GM06990 (cell line): ENCODE measurements around the gene PTN.

ENCODE experiments used
- DNase-seq: peaks from one replicate; pipeline ENCODE4 v3.0.0-alpha.2; 2011; ENCODE audit not compliant: insufficient read length; ENCODE audit errors: extremely low read depth
- H3K27me3 ChIP-seq: replicated peaks from 2 replicates; pipeline ENCODE4 v1.6.0; 2011; ENCODE audit warnings: low read length; ENCODE audit not compliant: control insufficient read depth, insufficient read depth
- H3K36me3 ChIP-seq: 2 replicates; pipeline ENCODE4 v1.5.1; 2011; ENCODE audit warnings: low read length; ENCODE audit not compliant: control insufficient read depth, insufficient read depth
- H3K4me3 ChIP-seq: replicated peaks from 2 replicates; pipeline ENCODE4 v1.5.1; 2011; ENCODE audit warnings: low read depth, mild to moderate bottlenecking, control low read depth, low read length
- TF ChIP-seq, protein P1 (sequence below): IDR thresholded peaks from 2 replicates; pipeline ENCODE4 v1.5.1; 2011; ENCODE audit warnings: low read length, control low read depth, mild to moderate bottlenecking, inconsistent platforms; ENCODE audit not compliant: insufficient read depth, poor library complexity, severe bottlenecking

PTN gene

DNA sequence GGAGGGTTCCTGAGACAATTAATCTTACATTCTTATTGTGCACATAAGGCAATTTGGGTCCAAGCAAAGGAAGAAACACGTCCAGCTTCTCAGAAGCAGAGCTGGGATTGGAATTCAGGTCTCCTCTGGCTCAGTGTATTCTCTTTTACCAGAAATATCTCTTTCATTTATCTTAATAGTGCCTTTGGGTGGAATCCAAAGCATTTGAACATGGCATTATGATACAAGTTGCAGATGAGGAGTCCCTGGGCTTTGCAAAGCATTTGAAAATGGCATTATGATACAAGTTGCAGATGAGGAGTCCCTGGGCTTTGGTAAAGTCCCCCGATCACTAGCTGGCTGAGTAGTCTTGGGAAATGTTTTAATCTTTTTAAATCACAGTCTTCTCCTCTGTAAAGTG is 30.0 kb upstream of the PTN start:
- TF ChIP-seq, protein P1, sequence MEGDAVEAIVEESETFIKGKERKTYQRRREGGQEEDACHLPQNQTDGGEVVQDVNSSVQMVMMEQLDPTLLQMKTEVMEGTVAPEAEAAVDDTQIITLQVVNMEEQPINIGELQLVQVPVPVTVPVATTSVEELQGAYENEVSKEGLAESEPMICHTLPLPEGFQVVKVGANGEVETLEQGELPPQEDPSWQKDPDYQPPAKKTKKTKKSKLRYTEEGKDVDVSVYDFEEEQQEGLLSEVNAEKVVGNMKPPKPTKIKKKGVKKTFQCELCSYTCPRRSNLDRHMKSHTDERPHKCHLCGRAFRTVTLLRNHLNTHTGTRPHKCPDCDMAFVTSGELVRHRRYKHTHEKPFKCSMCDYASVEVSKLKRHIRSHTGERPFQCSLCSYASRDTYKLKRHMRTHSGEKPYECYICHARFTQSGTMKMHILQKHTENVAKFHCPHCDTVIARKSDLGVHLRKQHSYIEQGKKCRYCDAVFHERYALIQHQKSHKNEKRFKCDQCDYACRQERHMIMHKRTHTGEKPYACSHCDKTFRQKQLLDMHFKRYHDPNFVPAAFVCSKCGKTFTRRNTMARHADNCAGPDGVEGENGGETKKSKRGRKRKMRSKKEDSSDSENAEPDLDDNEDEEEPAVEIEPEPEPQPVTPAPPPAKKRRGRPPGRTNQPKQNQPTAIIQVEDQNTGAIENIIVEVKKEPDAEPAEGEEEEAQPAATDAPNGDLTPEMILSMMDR, result no peak
- Histone ChIP-seq H3K36me3 (no peaks in the 10 kb centered on the region), H3K4me3 (no peak overlapping the region), H3K27me3 (no peaks in the 10 kb centered on the region)
- no peak for DNase-seq

DNA sequence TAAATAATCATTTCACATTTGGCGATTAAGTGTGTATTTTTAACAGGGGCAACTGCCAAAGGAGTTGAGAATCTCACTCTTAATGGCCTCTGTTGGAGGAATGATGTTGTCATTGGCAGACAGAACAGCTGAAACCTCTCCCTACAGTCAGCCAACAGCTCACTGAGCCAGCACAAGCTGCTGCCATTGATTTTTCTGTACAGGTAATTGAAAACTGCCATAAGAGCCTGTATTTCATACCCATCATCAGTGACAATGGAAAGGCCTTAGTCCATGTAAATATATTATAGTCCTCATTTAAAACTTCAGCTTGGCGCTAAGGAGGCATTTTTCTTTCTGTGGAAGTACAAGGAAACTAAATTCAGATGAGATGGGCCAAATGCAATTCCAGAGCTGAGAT is 28.1 kb upstream of the PTN start:
- Histone ChIP-seq H3K36me3 (no peaks in the 10 kb centered on the region), H3K27me3 (no peaks in the 10 kb centered on the region), H3K4me3 (no peak overlapping the region)
- TF ChIP-seq, protein P1, result no peak
- no peak for DNase-seq

DNA sequence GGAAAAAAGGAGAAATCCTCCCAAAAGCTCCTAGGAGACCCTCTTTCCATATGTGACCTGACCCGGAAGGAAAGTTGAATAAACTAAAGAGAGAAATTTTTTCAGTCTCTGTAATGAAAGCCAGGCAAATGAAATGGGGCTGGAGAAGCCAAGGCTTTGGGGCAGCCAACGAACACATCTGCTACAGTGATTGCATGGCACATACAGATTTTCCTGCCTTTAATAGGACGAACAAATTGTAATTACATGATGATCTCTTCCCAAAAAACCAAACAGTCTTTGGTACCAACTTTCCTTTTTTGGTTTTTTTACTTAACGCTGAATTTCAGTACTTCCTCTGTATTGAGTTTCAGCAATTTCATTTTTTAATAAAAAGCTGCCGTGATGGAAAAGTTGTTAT is 23.5 kb upstream of the PTN start:
- Histone ChIP-seq H3K27me3 (no peaks in the 10 kb centered on the region), H3K36me3 (no peaks in the 10 kb centered on the region), H3K4me3 (no peak overlapping the region)
- TF ChIP-seq, protein P1, result no peak
- no peak for DNase-seq

DNA sequence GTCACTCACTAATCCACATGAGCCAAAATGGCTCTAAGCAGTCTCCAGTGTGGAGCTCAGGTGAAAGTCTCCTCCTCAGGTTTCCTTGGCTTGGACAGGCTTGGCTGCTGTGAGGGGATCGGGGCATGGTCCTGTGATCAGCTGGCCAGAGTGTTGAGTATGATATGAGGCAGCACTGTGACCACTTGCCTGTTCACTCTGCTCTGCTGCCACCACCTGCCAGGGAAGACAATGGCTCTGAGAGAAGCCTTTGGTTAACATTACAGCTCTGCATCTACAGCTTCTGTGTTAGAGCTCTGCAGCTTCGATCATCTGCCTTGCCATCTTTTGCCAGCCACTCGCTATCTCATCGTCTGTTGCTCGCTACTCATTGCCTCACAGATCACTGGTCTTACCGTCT is 20.1 kb upstream of the PTN start:
- no peaks in the 10 kb centered on the region for H3K36me3 ChIP-seq
- TF ChIP-seq, protein P1, result no peak
- no peaks in the 10 kb centered on the region for H3K27me3 ChIP-seq
- H3K4me3 ChIP-seq, result no peak overlapping the region
- DNase-seq, result no peak

DNA sequence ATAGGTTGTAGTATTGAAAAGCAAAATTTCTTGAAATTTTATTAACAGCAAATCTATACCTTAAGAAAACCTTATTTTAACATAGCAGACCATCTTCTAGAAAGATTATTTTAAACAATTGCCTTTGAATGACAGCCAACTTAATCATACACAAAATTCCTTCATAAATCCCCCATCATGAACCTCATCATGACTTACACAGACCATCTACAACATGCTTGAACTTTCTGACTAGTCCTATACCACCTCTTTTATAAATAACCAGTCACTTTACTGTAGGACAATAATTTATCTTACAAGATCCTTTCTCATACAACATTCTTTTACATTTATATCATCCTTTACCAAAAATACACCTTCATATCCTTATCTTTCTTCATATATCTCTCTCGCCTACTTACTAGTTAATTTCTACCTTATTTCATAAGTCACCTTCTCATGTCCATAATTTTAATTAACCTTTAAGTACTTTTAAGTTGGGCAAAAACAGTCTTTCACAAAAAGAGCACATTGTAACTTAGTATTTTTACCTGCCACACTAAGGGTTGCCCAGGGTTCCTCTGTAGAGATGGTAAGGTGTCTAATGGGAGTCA is 16.6 kb upstream of the PTN start:
- H3K36me3 ChIP-seq, result no peaks in the 10 kb centered on the region
- no peak overlapping the region for H3K4me3 ChIP-seq
- no peak for DNase-seq
- H3K27me3 ChIP-seq, result no peaks in the 10 kb centered on the region
- TF ChIP-seq, protein P1, result no peak

DNA sequence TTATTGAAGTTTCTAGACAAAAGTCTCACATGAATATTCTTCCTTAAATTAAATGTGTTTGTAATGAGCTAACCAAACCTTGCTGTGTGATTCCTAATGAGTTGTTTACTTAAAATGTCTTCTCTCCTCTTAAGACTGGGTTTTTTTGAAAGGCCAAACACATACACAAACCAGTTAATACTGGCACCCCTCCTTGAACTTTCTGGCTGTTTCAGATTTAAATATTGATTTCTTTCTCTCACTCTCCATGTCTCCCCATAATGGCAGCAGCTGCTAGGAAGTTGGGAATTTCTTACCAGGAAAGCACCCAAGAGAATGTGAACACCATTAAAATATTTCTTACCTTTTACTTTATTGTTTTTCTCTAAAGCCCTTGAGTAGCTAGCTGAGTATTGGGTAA is 11.4 kb upstream of the PTN start:
- no peak overlapping the region for H3K4me3 ChIP-seq
- H3K27me3 ChIP-seq, result no peaks in the 10 kb centered on the region
- no peak for DNase-seq
- TF ChIP-seq, protein P1, result no peak
- no peaks in the 10 kb centered on the region for H3K36me3 ChIP-seq
